ENCODE measurements around the gene CYP1A2. TPM values are rescaled to one million over a fixed set of nuclear protein-coding genes. Genes with fewer than 3 reads are reported as not detected.

The CYP1A2 gene
- total RNA-seq, 4 donors from 2014 or later, result 0.37 TPM; not detected in 3

- no peak for TF ChIP-seq CTCF (IDR thresholded peaks at IDR 0.05)
- DNase-seq (ENCODE audit: low spot score) (no peak), ATAC-seq (ENCODE audit: low FRiP score) (no peak)
Measured at GRCh38 chr15:74801311-74801997, 52.8 kb downstream of the CYP1A2 start.

- no peak for DNase-seq (ENCODE audit: low spot score)
- ATAC-seq (ENCODE audit: low FRiP score), result no peak
- TF ChIP-seq CTCF (IDR thresholded peaks at IDR 0.05), result no peak
Measured at GRCh38 chr15:74802290-74802689, 53.6 kb downstream of the CYP1A2 start.

GRCh38 chr15:74802862-74803447 lies 54.3 kb downstream of the CYP1A2 start:
- no peak for TF ChIP-seq CTCF (IDR thresholded peaks at IDR 0.05)
- ATAC-seq (ENCODE audit: low FRiP score) (no peak), DNase-seq (ENCODE audit: low spot score) (no peak)

- TF ChIP-seq CTCF (IDR thresholded peaks at IDR 0.05), result no peak
- DNase-seq (ENCODE audit: low spot score) (no peak), ATAC-seq (ENCODE audit: low FRiP score) (no peak)
Measured at GRCh38 chr15:74804935-74805334, 56.3 kb downstream of the CYP1A2 start.

Small RNAs within 50 kb of the gene (small RNA-seq; reads per million reads assigned to genes)
- not detected for gene MIR4513

Other genes starting within 250 kb of the CYP1A2 start
- gene ARID3B, start 207.6 kb upstream of the CYP1A2 start, total RNA-seq, result 10 to 100 TPM in 1 of 4 donors, 1 to 10 TPM in 3; 2.2 to 16.9 (median 4.3) TPM
- 100 to 1,000 TPM in 2 of 4 donors, 10 to 100 TPM in 2; 83.8 to 153 (median 103) TPM for gene CLK3, start 133.0 kb upstream of the CYP1A2 start, total RNA-seq
- 10 to 100 TPM; 12.7 to 22.7 (median 15.2) TPM for gene EDC3, start 52.8 kb upstream of the CYP1A2 start, total RNA-seq
- gene CYP1A1, start 23.3 kb upstream of the CYP1A2 start, total RNA-seq, result 1 to 10 TPM in 3 of 4 donors, not detected in 1; 1.9 to 8.3 (median 3.6) TPM
- 10 to 100 TPM; 11.6 to 43.2 (median 28.2) TPM for gene CSK, start 33.2 kb downstream of the CYP1A2 start, total RNA-seq
- not detected for gene LMAN1L, start 64.0 kb downstream of the CYP1A2 start, total RNA-seq
- gene CPLX3, start 77.8 kb downstream of the CYP1A2 start, total RNA-seq, result not detected
- gene ULK3, start 94.3 kb downstream of the CYP1A2 start, total RNA-seq, result 10 to 100 TPM; 23.2 to 52.6 (median 41.4) TPM
- gene SCAMP2, start 124.5 kb downstream of the CYP1A2 start, total RNA-seq, result 10 to 100 TPM; 55.5 to 99.4 (median 63.7) TPM
- gene MPI, start 141.2 kb downstream of the CYP1A2 start, total RNA-seq, result 10 to 100 TPM; 35.9 to 52.2 (median 44.7) TPM
- 10 to 100 TPM; 45.0 to 89.9 (median 59.8) TPM for gene FAM219B, start 158.0 kb downstream of the CYP1A2 start, total RNA-seq
- gene COX5A, start 189.2 kb downstream of the CYP1A2 start, total RNA-seq, result 100 to 1,000 TPM in 1 of 4 donors, 10 to 100 TPM in 3; 47.6 to 103 (median 69.7) TPM
- gene RPP25, start 207.9 kb downstream of the CYP1A2 start, total RNA-seq, result 10 to 100 TPM in 2 of 4 donors, 1 to 10 TPM in 2; 6.9 to 14.4 (median 9.4) TPM
- 1 to 10 TPM in 3 of 4 donors, under 1 TPM in 1; 0.60 to 4.6 (median 2.6) TPM for gene SCAMP5, start 246.7 kb downstream of the CYP1A2 start, total RNA-seq

Measured in omental fat pad (tissue), 4 donors.